ENCODE measurements around the gene IGF2BP2. TPM values are rescaled to one million over a fixed set of nuclear protein-coding genes. Genes with fewer than 3 reads are reported as not detected.
"Not testable (repeated sequence)": the region's sequence is repeated elsewhere in the genome, so short reads cannot be mapped to it uniquely, and the experiment has no call there.

The IGF2BP2 gene
- total RNA-seq, 1 experiment from 2014 or later: 0.67 TPM

DNA sequence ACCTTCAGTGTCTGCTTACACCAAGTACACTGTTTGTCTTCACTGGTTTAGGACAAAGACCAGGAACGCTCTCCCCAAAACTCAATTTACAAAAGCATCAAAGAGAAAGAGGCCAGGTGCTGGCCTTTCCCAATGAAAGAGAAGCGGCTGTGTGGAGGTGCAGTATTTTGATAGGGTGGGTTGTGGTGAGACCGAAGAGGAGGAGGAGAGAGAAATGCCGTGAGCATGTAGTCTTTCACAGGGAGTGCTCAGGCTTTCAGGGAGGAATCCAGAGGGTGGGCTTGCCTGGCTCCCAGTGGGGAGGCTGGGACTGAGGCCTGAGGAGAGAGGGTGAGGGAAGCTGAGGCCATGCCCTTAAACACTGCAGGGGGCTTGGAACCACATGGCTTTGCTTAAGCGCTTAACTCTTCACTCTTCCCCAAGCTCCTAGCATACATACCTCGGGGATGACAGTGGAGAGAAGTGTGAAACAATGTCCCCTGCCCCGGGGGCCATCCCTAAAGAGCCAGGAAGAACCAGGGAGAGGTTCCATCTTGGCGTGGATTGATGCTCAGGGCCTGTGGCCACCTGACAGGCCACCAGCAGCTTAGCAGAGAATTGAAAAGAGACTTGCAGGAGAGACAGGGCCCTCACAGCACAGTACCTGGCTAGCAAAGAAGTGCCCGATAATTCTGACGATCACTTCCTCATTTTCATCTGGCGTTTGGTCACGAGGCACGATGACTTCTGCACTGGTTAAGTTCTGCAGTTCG lies 178.3 kb downstream of the IGF2BP2 start:
- Histone ChIP-seq H3K4me3 (ENCODE audit: low read length) (0 out of 2 replicates have a peak overlapping the region, but pooled peaks have one; percentile 6), H3K9ac (ENCODE audit: low read length) (peak overlapping the region; percentile 37), H3K27me3 (ENCODE audit: low read length) (no peaks in the 10 kb centered on the region), H3K9me2 (replicated peaks; ENCODE audit: insufficient read depth, low read length) (no peaks in the 10 kb centered on the region), H2AFZ (ENCODE audit: low read length) (peak overlapping the region; percentile 87), H3K27ac (ENCODE audit: low read length) (no peak overlapping the region), H3K9me3 (ENCODE audit: low read length) (no peaks in the 10 kb centered on the region), H3K4me2 (ENCODE audit: low read depth, low read length, poor library complexity, severe bottlenecking) (peak overlapping the region; percentile 48), H3K36me3 (ENCODE audit: insufficient read depth, low read length) (no peaks in the 10 kb centered on the region), H3K79me2 (ENCODE audit: low read length) (no peaks in the 10 kb centered on the region), H3K4me1 (ENCODE audit: low read length) (peaks cover 7% of the 10 kb centered on the region), H4K20me1 (ENCODE audit: insufficient read depth, low read depth, low read length) (no peaks in the 10 kb centered on the region)
- DNase-seq: peak; percentile 79

DNA sequence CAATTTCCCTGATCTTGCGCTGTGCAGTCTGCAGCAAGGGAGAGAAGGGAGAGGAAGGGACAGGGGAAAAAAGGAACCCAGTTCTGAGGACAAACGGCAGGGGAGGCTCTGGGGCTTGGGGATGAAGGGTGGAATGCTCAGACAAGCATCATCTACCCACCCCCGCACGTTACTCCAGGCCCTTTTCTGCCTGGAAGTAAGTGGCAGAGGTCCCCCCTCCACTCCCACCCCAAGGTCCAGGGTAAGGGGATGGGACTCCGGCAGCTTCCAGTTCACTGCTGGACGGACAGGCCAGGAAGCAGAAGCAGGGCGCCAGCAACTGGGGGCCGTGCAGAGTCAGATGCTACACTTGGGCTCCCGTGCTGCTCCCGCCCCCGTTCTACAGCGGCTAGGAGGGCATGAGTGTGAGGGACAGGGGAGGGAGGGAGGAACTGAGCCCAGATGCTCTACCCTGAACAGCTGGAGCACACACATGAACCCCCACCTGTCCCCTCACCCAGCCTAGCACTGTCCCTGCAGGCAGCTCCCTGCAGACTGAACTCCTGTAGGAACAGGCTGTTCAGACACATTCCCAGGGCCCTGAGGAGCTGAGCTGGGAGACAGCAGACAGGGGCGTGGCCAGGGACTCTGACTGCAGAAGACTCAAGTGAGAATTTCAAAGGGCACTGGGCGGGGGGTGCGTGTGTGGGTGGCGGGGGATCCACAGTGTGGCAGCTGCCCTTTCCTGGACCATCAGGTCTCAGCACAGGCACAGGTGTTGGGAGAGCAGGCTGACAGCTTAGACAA lies 179.1 kb downstream of the IGF2BP2 start:
- Histone ChIP-seq H3K27me3 (ENCODE audit: low read length) (no peaks in the 10 kb centered on the region), H3K27ac (ENCODE audit: low read length) (no peak overlapping the region), H3K9me2 (replicated peaks; ENCODE audit: insufficient read depth, low read length) (no peaks in the 10 kb centered on the region), H3K36me3 (ENCODE audit: insufficient read depth, low read length) (no peaks in the 10 kb centered on the region), H2AFZ (ENCODE audit: low read length) (no peak overlapping the region), H4K20me1 (ENCODE audit: insufficient read depth, low read depth, low read length) (no peaks in the 10 kb centered on the region), H3K4me2 (ENCODE audit: low read depth, low read length, poor library complexity, severe bottlenecking) (no peak overlapping the region), H3K4me3 (ENCODE audit: low read length) (no peak overlapping the region), H3K4me1 (ENCODE audit: low read length) (peaks cover 7% of the 10 kb centered on the region), H3K9ac (ENCODE audit: low read length) (no peak overlapping the region), H3K9me3 (ENCODE audit: low read length) (no peaks in the 10 kb centered on the region), H3K79me2 (ENCODE audit: low read length) (no peaks in the 10 kb centered on the region)
- no peak for DNase-seq

DNA sequence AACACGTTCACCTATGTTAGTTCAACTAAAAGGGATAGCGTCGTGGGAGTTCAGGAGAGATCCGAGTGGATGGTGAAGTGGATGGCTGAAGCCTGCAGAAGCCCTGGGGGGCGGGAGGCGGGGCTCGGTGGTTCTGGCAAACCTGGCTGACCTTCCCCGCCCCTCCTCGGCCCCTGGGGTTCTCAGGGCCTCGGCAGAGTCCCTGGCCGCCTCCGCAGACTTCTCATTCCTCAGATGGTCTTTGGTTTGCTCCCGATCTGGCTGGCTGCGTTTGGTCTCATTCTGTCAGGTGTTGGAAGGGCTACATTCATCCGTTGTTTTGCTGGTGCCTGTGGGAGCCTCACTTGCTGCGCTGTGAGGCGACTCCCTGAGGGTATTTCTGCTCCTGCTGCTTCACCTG lies 179.7 kb downstream of the IGF2BP2 start:
- not testable (repeated sequence) for H3K9me2 ChIP-seq (replicated peaks; ENCODE audit: insufficient read depth, low read length); H3K9ac ChIP-seq (ENCODE audit: low read length); H3K27ac ChIP-seq (ENCODE audit: low read length); H3K4me2 ChIP-seq (ENCODE audit: low read depth, low read length, poor library complexity, severe bottlenecking); H2AFZ ChIP-seq (ENCODE audit: low read length); H3K9me3 ChIP-seq (ENCODE audit: low read length); H3K4me3 ChIP-seq (ENCODE audit: low read length); H3K27me3 ChIP-seq (ENCODE audit: low read length); H3K79me2 ChIP-seq (ENCODE audit: low read length); DNase-seq; H3K4me1 ChIP-seq (ENCODE audit: low read length); H4K20me1 ChIP-seq (ENCODE audit: insufficient read depth, low read depth, low read length); H3K36me3 ChIP-seq (ENCODE audit: insufficient read depth, low read length)

DNA sequence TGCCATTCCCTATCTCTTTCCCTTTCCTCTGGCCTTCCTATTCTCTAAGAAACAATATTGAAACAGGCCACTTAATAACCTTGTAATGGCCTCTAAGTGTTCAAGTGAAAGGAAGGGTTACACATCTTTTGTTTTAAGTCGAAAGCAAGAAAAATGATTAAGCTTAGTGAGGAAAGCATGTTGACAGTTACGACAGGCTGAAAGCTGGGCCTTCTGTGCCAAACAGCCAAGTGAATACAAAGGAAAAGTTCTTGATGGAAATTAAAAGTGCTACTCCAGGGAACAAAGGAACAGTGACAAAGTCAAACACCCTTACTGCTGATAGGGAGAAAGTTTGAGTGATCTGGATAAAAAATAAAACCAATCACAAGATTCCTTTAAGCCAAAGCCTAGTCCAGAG lies 184.5 kb downstream of the IGF2BP2 start:
- no peak for DNase-seq
- H2AFZ ChIP-seq (ENCODE audit: low read length): no peak overlapping the region
- H3K36me3 ChIP-seq (ENCODE audit: insufficient read depth, low read length): no peaks in the 10 kb centered on the region
- H3K9me3 ChIP-seq (ENCODE audit: low read length): no peaks in the 10 kb centered on the region
- no peak overlapping the region for H3K4me2 ChIP-seq (ENCODE audit: low read depth, low read length, poor library complexity, severe bottlenecking)
- no peaks in the 10 kb centered on the region for H3K27me3 ChIP-seq (ENCODE audit: low read length)
- H3K9ac ChIP-seq (ENCODE audit: low read length): no peak overlapping the region
- H3K4me3 ChIP-seq (ENCODE audit: low read length): no peak overlapping the region
- no peaks in the 10 kb centered on the region for H3K9me2 ChIP-seq (replicated peaks; ENCODE audit: insufficient read depth, low read length)
- H3K79me2 ChIP-seq (ENCODE audit: low read length): no peaks in the 10 kb centered on the region
- H3K27ac ChIP-seq (ENCODE audit: low read length): no peak overlapping the region
- H4K20me1 ChIP-seq (ENCODE audit: insufficient read depth, low read depth, low read length): no peaks in the 10 kb centered on the region
- no peaks in the 10 kb centered on the region for H3K4me1 ChIP-seq (ENCODE audit: low read length)

DNA sequence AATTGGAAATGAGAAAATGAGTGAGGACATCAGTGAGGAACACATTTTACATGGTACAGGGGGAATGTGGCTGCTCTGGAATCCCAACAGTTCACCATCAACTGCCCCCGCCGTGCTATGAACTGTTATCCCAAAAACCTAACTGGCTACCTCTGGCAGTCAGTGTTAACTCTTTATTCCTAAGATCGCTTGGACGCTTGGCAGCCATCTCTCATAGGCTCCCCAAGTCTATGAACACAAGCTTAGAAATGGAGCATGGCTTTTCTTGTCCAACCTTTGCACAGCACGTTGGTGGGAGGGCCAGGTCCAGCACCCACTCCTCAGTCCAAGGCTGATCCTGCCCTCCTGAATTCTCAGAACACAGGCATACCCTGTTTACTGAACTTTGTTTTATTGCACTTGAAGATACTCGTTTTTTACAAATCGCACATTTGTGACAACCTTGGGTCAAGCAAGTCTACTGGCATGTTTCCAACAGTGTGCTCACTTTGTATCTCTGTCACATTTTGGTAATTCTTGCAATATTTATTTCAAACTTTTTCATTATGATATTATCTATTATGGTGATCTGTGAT lies 185.1 kb downstream of the IGF2BP2 start:
- Histone ChIP-seq H4K20me1 (ENCODE audit: insufficient read depth, low read depth, low read length) (no peaks in the 10 kb centered on the region), H3K4me1 (ENCODE audit: low read length) (no peaks in the 10 kb centered on the region), H3K4me3 (ENCODE audit: low read length) (no peak overlapping the region), H3K9me3 (ENCODE audit: low read length) (no peaks in the 10 kb centered on the region), H3K9me2 (replicated peaks; ENCODE audit: insufficient read depth, low read length) (no peaks in the 10 kb centered on the region), H3K27me3 (ENCODE audit: low read length) (no peaks in the 10 kb centered on the region), H2AFZ (ENCODE audit: low read length) (no peak overlapping the region), H3K4me2 (ENCODE audit: low read depth, low read length, poor library complexity, severe bottlenecking) (no peak overlapping the region), H3K27ac (ENCODE audit: low read length) (no peak overlapping the region), H3K36me3 (ENCODE audit: insufficient read depth, low read length) (no peaks in the 10 kb centered on the region), H3K9ac (ENCODE audit: low read length) (no peak overlapping the region), H3K79me2 (ENCODE audit: low read length) (no peaks in the 10 kb centered on the region)
- no peak for DNase-seq

DNA sequence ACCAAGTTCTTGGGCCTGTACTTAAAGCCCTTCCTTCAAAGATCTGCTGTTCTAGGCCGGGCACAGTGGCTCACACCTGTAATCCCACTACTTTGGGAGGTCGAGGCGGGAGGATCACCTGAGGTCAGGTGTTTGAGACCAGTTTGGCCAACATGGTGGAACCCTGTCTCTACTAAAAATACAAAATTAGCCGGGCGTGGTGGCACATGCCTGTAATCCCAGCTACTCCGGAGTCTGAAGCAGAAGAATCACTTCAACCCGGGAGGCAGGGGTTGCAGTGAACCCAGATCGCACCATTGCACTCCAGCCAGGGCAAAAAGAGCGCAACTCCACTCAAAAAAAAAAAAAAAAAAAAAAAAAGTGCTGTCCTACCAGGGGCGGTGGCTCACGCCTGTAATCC lies 186.2 kb downstream of the IGF2BP2 start:
- H2AFZ ChIP-seq (ENCODE audit: low read length); DNase-seq; H3K36me3 ChIP-seq (ENCODE audit: insufficient read depth, low read length); H3K4me1 ChIP-seq (ENCODE audit: low read length); H3K79me2 ChIP-seq (ENCODE audit: low read length); H3K27ac ChIP-seq (ENCODE audit: low read length); H3K9me2 ChIP-seq (replicated peaks; ENCODE audit: insufficient read depth, low read length); H4K20me1 ChIP-seq (ENCODE audit: insufficient read depth, low read depth, low read length); H3K4me2 ChIP-seq (ENCODE audit: low read depth, low read length, poor library complexity, severe bottlenecking); H3K9me3 ChIP-seq (ENCODE audit: low read length); H3K27me3 ChIP-seq (ENCODE audit: low read length); H3K9ac ChIP-seq (ENCODE audit: low read length); H3K4me3 ChIP-seq (ENCODE audit: low read length): not testable (repeated sequence)

DNA sequence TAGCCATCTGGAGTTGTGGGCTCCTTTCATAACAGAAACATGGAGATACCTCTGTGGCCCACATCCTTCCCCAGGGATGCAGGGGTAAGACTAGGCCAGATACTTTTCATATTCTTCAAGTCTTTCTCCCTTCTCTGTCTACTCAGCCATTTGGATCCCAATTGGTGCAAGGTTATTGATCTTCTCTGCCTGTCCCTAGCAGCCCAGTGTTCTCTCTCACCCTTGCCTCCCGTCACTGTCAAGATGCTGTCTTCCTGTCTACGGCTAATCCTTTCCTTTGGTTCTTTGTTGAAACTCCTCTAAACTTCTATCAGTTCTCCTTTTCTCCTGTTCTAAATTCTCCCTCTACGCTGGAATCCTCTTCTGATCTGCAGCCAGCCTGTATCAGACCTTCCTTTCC lies 187.5 kb downstream of the IGF2BP2 start:
- no peak for DNase-seq
- Histone ChIP-seq H3K27ac (ENCODE audit: low read length) (no peak overlapping the region), H3K9me2 (replicated peaks; ENCODE audit: insufficient read depth, low read length) (no peaks in the 10 kb centered on the region), H3K4me2 (ENCODE audit: low read depth, low read length, poor library complexity, severe bottlenecking) (no peak overlapping the region), H2AFZ (ENCODE audit: low read length) (no peak overlapping the region), H3K9ac (ENCODE audit: low read length) (no peak overlapping the region), H3K4me1 (ENCODE audit: low read length) (no peaks in the 10 kb centered on the region), H3K36me3 (ENCODE audit: insufficient read depth, low read length) (no peaks in the 10 kb centered on the region), H3K79me2 (ENCODE audit: low read length) (no peaks in the 10 kb centered on the region), H3K9me3 (ENCODE audit: low read length) (no peaks in the 10 kb centered on the region), H3K27me3 (ENCODE audit: low read length) (no peaks in the 10 kb centered on the region), H3K4me3 (ENCODE audit: low read length) (no peak overlapping the region), H4K20me1 (ENCODE audit: insufficient read depth, low read depth, low read length) (no peaks in the 10 kb centered on the region)

DNA sequence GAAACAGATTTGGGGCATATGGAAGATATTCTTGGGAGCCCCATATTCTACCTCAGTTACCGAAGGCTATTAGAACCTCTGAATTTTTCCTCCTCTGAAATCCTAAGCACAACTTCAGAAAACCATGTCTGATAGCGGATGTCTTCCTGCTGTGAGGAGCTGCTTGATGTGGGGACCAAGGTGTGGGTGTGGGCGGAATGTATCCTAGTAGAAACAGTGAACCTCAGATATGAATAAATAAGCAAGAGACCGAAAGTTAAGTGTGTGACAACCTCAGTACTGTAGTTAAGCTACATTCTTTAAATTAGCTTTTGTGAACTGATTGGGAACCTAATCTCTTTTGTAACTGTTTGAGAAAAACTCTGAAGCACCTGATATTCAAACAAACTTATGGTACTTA lies 191.8 kb downstream of the IGF2BP2 start:
- no peaks in the 10 kb centered on the region for H4K20me1 ChIP-seq (ENCODE audit: insufficient read depth, low read depth, low read length)
- no peak overlapping the region for H3K9ac ChIP-seq (ENCODE audit: low read length)
- H3K36me3 ChIP-seq (ENCODE audit: insufficient read depth, low read length): peaks cover 10% of the 10 kb centered on the region; the same call in 1 of the 2 replicates
- H3K4me3 ChIP-seq (ENCODE audit: low read length): no peak overlapping the region
- H3K4me2 ChIP-seq (ENCODE audit: low read depth, low read length, poor library complexity, severe bottlenecking): no peak overlapping the region
- no peaks in the 10 kb centered on the region for H3K79me2 ChIP-seq (ENCODE audit: low read length)
- H3K9me3 ChIP-seq (ENCODE audit: low read length): no peaks in the 10 kb centered on the region
- H2AFZ ChIP-seq (ENCODE audit: low read length): no peak overlapping the region
- no peak for DNase-seq
- no peaks in the 10 kb centered on the region for H3K9me2 ChIP-seq (replicated peaks; ENCODE audit: insufficient read depth, low read length)
- H3K27me3 ChIP-seq (ENCODE audit: low read length): no peaks in the 10 kb centered on the region
- H3K27ac ChIP-seq (ENCODE audit: low read length): no peak overlapping the region
- no peaks in the 10 kb centered on the region for H3K4me1 ChIP-seq (ENCODE audit: low read length)
